Measurements from ENCODE around the gene POLDIP2. TPM values are rescaled to one million over a fixed set of nuclear protein-coding genes. Genes with fewer than 3 reads are reported as not detected.
A peak's percentile ranks its signal among the peaks of the same experiment; 100 is the strongest.

The POLDIP2 gene
- total and polyA plus RNA-seq, 9 of the 15 experiments (the other 6 are each of a cell fraction or from before 2014, with no cell fraction given), result 22.0 to 137 (median 104) TPM

DNA sequence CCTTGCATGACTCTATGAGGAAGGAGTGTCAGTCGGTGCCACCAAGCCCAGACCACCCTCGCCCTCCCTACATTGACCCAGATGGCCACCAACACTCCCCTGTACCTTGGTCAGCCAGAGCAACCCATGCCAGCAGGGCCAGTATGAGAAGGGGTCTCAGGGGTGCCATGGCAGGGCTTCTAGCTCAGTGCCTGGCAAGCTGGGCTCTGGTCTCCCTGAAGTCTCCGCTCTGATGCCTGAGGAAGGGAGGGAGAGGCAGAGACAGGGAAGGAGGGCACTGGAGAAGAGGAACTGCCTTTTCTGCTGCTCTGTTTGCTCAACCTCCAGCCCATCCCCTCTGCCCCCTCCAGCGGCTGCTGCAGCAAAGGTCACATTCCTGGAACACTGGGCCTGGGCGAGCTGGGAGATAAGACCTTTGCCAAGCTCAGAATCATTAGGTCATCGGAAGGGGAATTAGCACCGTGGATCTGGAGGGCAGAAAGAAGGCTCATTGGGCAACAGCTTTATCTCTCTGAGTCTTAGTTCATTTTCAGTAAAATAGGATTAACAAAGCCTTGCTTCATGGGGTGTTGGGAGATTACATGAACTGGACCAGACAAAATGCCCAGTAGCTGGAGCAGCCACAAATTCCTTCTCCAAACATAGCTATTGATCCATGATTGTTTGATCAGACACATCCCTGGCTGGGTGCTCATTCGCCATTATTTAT is 12.9 kb upstream of the POLDIP2 start, which contains the start of gene VTN (continued):
- TF ChIP-seq NR0B1 (IDR thresholded peaks at IDR 0.05; ENCODE audit: partially characterized antibody) (no peak), ZNF232 (CRISPR knock-in tag; IDR thresholded peaks at IDR 0.05) (no peak), TCF3 (CRISPR knock-in tag; IDR thresholded peaks at IDR 0.05) (peak; percentile 45), ZNF76 (CRISPR knock-in tag; IDR thresholded peaks at IDR 0.05; ENCODE audit: borderline replicate concordance) (no peak), NUFIP1 (IDR thresholded peaks at IDR 0.05; ENCODE audit: partially characterized antibody) (no peak), SAFB2 (IDR thresholded peaks at IDR 0.05; ENCODE audit: borderline replicate concordance, low read depth, low read length, severe bottlenecking) (no peak), KDM2B (CRISPR knock-in tag; IDR thresholded peaks at IDR 0.05) (no peak), ZFP30 (CRISPR knock-in tag; IDR thresholded peaks at IDR 0.05; ENCODE audit: borderline replicate concordance) (no peak), COPS2 (conservative IDR thresholded peaks at IDR 0.05) (no peak)
- TF ChIP-seq, protein P1, sequence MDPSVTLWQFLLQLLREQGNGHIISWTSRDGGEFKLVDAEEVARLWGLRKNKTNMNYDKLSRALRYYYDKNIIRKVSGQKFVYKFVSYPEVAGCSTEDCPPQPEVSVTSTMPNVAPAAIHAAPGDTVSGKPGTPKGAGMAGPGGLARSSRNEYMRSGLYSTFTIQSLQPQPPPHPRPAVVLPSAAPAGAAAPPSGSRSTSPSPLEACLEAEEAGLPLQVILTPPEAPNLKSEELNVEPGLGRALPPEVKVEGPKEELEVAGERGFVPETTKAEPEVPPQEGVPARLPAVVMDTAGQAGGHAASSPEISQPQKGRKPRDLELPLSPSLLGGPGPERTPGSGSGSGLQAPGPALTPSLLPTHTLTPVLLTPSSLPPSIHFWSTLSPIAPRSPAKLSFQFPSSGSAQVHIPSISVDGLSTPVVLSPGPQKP (CRISPR knock-in tag; IDR thresholded peaks at IDR 0.05), result no peak
- TF ChIP-seq, protein P2, sequence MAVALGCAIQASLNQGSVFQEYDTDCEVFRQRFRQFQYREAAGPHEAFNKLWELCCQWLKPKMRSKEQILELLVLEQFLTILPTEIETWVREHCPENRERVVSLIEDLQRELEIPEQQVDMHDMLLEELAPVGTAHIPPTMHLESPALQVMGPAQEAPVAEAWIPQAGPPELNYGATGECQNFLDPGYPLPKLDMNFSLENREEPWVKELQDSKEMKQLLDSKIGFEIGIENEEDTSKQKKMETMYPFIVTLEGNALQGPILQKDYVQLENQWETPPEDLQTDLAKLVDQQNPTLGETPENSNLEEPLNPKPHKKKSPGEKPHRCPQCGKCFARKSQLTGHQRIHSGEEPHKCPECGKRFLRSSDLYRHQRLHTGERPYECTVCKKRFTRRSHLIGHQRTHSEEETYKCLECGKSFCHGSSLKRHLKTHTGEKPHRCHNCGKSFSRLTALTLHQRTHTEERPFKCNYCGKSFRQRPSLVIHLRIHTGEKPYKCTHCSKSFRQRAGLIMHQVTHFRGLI (CRISPR knock-in tag; IDR thresholded peaks at IDR 0.05), result no peak
- TF ChIP-seq, protein P3, sequence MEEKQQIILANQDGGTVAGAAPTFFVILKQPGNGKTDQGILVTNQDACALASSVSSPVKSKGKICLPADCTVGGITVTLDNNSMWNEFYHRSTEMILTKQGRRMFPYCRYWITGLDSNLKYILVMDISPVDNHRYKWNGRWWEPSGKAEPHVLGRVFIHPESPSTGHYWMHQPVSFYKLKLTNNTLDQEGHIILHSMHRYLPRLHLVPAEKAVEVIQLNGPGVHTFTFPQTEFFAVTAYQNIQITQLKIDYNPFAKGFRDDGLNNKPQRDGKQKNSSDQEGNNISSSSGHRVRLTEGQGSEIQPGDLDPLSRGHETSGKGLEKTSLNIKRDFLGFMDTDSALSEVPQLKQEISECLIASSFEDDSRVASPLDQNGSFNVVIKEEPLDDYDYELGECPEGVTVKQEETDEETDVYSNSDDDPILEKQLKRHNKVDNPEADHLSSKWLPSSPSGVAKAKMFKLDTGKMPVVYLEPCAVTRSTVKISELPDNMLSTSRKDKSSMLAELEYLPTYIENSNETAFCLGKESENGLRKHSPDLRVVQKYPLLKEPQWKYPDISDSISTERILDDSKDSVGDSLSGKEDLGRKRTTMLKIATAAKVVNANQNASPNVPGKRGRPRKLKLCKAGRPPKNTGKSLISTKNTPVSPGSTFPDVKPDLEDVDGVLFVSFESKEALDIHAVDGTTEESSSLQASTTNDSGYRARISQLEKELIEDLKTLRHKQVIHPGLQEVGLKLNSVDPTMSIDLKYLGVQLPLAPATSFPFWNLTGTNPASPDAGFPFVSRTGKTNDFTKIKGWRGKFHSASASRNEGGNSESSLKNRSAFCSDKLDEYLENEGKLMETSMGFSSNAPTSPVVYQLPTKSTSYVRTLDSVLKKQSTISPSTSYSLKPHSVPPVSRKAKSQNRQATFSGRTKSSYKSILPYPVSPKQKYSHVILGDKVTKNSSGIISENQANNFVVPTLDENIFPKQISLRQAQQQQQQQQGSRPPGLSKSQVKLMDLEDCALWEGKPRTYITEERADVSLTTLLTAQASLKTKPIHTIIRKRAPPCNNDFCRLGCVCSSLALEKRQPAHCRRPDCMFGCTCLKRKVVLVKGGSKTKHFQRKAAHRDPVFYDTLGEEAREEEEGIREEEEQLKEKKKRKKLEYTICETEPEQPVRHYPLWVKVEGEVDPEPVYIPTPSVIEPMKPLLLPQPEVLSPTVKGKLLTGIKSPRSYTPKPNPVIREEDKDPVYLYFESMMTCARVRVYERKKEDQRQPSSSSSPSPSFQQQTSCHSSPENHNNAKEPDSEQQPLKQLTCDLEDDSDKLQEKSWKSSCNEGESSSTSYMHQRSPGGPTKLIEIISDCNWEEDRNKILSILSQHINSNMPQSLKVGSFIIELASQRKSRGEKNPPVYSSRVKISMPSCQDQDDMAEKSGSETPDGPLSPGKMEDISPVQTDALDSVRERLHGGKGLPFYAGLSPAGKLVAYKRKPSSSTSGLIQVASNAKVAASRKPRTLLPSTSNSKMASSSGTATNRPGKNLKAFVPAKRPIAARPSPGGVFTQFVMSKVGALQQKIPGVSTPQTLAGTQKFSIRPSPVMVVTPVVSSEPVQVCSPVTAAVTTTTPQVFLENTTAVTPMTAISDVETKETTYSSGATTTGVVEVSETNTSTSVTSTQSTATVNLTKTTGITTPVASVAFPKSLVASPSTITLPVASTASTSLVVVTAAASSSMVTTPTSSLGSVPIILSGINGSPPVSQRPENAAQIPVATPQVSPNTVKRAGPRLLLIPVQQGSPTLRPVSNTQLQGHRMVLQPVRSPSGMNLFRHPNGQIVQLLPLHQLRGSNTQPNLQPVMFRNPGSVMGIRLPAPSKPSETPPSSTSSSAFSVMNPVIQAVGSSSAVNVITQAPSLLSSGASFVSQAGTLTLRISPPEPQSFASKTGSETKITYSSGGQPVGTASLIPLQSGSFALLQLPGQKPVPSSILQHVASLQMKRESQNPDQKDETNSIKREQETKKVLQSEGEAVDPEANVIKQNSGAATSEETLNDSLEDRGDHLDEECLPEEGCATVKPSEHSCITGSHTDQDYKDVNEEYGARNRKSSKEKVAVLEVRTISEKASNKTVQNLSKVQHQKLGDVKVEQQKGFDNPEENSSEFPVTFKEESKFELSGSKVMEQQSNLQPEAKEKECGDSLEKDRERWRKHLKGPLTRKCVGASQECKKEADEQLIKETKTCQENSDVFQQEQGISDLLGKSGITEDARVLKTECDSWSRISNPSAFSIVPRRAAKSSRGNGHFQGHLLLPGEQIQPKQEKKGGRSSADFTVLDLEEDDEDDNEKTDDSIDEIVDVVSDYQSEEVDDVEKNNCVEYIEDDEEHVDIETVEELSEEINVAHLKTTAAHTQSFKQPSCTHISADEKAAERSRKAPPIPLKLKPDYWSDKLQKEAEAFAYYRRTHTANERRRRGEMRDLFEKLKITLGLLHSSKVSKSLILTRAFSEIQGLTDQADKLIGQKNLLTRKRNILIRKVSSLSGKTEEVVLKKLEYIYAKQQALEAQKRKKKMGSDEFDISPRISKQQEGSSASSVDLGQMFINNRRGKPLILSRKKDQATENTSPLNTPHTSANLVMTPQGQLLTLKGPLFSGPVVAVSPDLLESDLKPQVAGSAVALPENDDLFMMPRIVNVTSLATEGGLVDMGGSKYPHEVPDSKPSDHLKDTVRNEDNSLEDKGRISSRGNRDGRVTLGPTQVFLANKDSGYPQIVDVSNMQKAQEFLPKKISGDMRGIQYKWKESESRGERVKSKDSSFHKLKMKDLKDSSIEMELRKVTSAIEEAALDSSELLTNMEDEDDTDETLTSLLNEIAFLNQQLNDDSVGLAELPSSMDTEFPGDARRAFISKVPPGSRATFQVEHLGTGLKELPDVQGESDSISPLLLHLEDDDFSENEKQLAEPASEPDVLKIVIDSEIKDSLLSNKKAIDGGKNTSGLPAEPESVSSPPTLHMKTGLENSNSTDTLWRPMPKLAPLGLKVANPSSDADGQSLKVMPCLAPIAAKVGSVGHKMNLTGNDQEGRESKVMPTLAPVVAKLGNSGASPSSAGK (IDR thresholded peaks at IDR 0.05), result no peak

Measured in K562 (cell line).